DMS 273 treated with DMSO at 0.1 percent for 48 hours (cell line): ENCODE data around the gene LTN1.
A peak's percentile ranks its signal among the peaks of the same experiment; 100 is the strongest.
"Not testable (repeated sequence)": the region's sequence is repeated elsewhere in the genome, so short reads cannot be mapped to it uniquely, and the experiment has no call there.

Source experiments
- DNase-seq: peaks from one replicate; lab custom pipeline; 2025; lab: John Stamatoyannopoulos, UW

LTN1 gene, protein sequence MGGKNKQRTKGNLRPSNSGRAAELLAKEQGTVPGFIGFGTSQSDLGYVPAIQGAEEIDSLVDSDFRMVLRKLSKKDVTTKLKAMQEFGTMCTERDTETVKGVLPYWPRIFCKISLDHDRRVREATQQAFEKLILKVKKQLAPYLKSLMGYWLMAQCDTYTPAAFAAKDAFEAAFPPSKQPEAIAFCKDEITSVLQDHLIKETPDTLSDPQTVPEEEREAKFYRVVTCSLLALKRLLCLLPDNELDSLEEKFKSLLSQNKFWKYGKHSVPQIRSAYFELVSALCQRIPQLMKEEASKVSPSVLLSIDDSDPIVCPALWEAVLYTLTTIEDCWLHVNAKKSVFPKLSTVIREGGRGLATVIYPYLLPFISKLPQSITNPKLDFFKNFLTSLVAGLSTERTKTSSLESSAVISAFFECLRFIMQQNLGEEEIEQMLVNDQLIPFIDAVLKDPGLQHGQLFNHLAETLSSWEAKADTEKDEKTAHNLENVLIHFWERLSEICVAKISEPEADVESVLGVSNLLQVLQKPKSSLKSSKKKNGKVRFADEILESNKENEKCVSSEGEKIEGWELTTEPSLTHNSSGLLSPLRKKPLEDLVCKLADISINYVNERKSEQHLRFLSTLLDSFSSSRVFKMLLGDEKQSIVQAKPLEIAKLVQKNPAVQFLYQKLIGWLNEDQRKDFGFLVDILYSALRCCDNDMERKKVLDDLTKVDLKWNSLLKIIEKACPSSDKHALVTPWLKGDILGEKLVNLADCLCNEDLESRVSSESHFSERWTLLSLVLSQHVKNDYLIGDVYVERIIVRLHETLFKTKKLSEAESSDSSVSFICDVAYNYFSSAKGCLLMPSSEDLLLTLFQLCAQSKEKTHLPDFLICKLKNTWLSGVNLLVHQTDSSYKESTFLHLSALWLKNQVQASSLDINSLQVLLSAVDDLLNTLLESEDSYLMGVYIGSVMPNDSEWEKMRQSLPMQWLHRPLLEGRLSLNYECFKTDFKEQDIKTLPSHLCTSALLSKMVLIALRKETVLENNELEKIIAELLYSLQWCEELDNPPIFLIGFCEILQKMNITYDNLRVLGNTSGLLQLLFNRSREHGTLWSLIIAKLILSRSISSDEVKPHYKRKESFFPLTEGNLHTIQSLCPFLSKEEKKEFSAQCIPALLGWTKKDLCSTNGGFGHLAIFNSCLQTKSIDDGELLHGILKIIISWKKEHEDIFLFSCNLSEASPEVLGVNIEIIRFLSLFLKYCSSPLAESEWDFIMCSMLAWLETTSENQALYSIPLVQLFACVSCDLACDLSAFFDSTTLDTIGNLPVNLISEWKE (N-terminal part only)

DNA sequence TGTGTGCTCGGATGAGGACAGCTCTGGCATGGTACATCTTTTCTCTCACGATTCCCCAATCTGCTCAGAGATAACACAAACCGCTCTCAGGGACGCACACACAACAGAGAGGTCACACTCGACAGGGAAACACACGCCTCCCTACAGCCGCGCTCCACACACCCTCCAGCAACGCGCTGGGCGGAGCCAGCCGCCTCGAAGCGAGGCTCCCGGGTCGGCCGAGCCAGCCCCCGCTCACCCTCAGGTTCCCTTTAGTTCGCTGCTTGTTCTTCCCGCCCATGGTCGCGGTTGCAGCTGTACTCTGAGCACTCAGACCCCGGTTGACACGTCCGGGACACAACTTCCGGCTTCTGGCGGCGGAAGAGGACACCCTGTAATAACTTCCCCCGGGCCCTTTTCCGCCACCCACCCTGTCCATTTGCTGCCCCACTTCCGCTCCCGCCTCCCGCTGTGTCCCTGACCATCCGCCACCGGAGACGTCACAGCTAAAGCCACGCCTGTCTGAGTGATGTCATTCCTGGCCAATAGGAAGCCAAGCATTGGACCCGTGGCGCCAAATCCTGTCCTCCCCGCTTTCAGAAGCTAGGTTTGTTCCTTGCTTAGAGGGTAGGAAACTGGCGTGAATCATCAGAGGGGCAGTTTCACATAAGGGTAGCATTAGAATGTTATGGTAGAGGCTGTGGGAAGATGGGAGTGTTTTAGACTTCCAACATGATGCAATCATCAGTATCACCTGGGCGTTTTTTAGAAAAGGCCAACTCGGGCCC is at the start of gene LTN1:
Gene LTN1, minus strand, starts transcription at position 352 of the 767 bp plus-strand sequence. Its CDS starts 72 bp downstream, at position 280.
- peak; percentile 98 for DNase-seq

DNA sequence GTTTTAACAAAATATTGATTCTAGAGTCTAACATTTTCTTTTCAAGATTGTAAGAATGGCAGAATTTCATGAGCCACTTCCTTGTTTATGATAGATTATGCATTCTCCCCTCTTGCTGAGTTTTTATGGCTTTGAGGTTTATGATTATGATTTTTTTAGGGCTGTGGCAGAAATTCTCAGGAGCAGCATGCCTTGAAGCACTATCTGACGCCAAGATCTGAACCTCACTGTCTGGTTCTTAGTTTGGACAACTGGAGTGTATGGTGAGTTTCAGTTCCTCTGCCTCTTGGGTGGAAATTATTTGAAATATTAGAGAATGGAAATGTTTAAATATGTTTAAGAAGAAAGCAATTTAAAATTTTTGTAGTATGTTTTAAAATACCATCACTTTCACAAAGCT is 42.0 kb upstream of the LTN1 start:
- DNase-seq: no peak

DNA sequence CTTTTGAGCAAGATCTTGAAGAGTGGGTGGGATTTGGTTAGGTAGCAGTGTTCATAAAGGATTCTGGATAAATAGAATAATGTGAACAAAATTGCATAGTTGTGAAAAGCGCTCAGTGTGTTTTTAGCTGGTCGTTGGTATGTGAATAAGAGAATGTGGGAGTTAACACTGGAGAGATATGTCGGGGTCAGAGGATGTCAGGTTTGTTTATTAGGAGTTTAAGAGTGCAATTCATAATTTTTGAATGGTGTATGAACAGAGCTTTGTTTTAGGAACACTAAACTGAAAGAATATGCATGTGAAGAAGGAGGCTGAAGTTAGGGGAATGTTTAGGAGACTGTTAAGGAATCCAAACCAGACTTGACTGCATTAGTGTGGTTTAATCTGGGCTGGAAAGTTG is 41.2 kb upstream of the LTN1 start:
- no peak for DNase-seq

DNA sequence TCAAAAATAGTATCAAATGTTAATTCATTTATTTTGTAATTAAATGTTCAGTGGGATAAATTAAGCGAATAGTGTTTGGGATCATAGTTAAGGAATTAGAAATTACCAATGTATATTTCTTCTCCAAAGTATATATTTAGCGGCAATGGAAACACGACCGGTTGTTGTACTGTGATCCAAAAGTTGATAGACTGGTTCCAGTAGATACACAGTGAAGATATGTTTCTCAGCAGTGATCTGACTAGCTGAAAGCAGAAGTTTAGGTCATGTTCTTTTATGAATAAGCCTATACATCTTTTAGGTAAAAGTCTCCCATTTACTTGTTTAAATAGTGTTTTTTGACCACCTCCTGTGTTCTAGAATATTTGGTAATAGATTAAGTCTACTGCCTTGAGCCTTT is 40.6 kb upstream of the LTN1 start:
- DNase-seq: no peak

DNA sequence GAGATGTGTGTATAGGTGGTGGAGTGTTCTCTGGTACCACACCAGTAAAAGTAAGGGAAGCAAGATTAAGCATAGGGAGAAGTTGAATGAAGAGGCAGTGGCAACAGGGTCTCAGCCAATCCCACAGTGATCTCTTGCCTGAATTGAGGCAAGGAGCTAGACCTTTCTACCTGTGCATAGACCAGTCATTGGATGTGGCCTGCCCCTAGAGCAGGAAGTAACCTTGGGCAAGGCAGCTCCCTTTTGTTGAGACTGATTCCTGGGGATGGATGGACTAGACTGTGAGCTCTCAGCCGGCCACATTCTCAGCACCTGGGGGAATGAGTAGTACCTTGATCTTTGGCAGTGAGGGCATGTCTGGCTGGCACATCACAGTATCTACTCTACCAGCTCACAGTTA is 38.2 kb upstream of the LTN1 start:
- no peak for DNase-seq

DNA sequence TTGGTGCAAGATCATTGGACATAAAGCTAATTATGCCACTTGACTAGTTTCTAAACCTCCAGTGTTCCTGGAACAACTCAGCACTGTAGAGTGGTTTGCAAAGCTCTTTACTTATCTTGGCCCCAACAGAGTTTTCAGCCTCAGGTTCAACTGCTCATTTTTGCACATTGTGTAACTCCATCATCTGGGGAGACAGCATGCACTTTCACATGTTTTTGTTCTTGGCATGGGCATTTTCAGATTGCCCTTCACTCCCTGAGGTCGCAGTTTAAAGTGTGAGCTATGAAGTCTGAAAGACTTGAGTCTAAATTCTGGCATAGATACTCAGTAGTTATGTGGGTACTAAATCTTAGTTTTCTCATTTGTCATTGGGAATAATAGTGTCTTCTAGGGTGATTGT is 36.8 kb upstream of the LTN1 start:
- no peak for DNase-seq

DNA sequence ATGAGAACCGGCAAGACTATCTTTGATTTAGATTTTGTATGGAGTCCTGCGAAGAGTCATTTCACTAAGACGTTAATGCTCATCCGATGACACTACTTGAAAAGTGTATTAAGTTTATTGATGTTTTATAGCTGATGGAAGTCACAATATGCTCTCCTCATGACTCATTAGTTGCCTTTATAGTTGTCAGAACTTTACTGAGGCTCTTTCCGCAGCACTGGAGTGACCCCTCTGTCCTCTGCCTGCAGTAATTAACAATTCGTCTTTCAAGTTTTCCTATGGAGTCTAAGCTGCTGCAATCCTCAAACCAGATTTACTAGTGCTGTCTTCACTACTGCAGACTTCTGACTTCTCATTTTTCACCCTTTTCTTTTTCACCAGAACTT is 32.6 kb upstream of the LTN1 start:
- DNase-seq: no peak

DNA sequence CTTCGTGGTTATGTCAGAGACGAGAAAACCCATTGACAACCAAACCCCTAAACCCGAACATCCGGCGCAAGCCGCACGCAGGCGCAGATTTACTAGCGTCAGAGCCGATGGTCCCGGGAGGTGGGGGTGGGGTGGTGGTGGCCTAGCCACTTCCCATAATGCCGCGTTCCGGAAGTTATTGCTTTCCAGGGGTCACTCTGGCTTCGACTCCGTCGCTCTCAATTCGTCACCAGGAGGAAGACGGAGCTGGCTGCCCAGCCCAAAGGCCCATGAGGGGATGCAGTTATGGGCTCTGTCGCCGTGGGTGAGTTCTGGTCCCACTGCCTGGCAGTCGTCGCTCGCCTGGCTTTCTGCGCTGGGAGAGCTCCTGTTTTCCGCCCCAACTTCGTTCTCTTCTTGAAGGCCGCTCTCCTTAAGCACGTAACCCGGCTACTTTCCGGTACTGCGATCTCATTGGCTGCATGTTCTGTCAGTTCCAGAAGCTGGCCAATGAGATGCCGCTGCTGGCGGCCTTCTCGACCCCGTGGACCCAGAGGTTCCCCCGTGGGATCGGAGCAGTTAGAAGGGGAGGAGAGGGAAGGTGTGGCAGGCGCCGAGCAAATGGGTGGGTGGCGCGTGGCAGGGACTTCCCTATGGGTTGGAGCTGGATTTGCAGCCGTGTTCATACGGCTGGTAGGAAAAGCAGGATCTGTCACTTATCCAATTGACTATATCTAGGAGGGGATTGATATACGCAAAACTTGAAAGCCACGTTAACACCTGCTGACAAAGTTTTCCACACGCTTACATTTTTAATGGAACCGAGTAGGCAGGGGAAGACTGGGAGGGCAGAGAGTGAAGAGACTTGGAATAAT is 32.0 kb upstream of the LTN1 start, which contains the start of gene USP16:
Gene USP16, plus strand, starts transcription at position 195 of the 854 bp plus-strand sequence. CDS start 3,246 bp downstream, outside the sequence.
- peak; percentile 95 for DNase-seq

DNA sequence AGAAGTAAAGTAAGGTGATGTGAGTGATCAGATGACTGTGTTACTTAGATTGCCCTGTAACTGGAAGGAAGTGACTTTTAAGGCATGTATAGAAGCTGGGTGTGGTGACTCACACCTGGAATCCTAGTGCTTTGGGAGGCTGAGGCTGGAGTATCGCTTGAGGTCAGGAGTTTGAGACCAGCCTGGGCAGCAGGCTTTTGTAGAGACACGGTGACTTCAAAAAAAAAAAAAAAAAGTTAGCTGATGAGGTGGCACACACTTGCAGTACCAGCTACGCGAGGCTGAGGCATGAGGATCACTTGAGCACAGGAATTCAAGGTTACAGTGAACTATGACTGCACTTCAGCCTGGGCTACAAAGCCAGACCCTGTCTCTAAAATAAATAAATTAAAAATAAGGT is 29.5 kb upstream of the LTN1 start:
- no peak for DNase-seq

DNA sequence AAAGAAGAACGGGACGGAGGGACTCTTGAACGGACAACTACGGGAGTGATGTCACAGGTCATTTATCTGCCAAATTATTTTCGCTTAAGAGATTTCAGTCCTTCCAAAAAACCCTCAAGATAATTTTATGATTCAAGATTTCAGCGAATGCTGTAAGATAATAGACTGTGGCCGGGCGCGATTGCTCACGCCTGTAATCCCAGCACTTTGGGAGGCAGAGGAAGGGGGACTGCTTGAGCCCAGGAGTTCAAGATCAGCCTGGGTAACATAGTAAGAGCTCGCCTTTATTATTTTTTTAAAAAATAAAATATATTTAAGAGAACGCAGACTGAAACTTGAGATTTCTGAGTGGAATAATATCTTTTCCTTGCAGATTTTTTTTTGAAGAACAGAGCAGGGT is 25.9 kb upstream of the LTN1 start:
- DNase-seq: no peak

DNA sequence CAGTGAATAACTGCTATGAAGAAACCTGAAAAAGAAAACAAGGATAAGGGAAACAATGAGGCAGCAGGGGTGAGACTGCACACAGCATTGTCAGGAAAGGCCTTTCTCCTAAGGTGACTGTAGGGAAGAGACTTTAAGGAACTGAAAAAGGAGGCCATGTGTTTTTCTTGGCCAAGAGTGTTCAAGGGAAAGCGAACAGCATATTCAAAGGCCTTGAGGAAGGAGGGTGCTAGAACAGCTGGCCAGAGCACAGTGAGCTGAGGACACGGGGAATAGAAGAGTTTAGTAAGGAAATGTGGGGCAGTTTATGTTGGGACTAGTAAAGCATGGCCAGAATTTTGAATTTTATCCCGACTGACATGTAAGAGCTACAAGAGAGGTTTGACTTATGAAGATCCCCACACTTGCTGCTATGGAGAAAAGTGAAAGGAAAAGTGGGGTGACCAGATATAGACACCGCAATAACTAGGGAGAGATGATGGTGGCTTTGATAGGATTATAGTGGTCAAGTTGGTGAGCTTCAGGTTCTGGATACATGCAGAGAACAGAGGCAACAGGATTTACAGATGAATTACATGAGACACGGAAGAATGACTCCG is 25.1 kb upstream of the LTN1 start:
- DNase-seq: no peak

DNA sequence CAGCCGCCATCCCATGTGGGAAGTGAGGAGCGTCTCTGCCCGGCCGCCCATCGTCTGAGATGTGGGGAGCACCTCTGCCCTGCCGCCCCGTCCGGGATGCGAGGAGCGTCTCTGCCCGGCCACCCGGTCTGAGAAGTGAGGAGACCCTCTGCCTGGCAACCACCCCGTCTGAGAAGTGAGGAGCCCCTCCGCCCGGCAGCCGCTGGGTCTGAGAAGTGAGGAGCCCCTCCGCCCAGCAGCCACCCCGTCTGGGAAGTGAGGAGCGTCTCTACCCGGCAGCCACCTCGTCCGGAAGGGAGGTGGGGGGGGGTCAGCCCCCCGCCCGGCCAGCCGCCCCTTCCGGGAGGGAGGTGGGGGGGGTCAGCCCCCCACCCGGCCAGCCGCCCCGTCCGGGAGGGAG is 18.6 kb upstream of the LTN1 start:
- DNase-seq: not testable (repeated sequence)

DNA sequence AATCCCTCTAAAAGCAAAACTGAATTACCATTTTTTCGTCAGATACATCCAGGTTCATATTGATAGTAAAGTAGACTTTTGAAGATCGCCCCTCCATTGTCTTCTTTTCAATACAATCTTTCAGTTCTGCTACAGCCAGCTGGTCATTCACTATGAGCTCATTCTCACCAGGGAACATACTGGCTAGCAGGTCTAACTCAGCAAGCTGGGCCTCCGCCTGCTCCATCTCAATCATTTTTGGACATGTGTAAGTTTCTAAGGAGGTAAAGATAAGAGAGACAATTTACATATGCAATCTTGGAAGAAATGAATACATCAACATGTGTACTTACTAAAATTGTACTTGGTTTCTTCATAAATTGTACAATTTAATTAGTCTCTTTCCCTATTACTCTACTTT is 15.7 kb upstream of the LTN1 start:
- DNase-seq: no peak

DNA sequence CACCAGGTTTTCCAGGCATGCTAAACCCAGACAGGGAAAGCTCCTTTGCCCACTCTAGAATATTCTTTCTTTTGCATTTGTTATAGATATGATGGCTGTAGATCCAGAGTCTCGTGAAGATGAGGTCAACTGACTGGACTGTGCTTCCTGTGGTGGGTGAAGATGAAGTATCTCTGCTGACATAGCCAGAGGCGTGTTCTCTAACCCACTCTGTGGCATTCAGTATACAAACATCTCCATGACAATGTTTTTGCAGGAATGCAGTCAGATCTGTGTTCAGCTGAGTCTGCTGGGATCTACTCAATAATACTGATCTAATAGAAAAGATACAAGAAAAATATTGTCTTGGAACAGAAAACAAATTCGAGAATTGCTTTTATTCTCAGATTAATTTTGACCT is 15.1 kb upstream of the LTN1 start:
- DNase-seq: no peak

DNA sequence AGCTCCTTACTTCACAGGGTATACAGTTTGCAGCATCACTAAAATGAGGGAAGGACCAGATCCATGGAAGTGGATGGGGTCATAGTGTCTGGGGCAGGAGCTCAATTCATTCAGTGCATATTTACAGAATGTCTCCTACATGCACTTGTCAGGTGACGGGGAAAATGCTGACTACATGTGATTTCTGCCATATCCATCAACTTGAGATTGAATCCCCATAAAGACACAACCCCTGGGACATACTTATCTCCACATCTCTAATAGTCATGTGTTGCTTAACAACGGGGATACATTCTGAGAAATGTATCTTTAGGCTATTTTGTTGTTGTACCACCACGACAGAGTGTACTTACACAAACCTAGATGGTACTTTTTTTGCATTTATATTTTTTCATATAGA is 14.5 kb upstream of the LTN1 start:
- DNase-seq: no peak

DNA sequence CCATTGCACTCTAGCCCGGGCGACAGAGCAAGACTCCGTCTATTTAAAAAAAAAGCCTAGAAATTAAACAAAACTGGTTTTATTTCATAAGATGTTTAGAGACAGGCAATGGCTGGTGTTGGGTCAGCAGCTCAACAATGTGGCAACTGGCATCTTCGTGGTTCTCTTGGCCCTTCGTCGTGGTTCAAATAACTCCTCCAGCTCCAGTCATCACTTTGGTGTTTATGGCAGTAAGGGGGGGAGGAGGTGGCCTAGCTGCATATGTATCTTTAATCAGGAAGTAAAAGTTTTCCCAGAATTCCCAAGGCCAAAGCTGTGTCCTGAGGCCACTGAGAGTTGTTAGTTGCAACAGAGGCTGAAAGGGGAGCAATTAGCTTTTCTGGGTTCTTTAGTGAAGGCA is 13.0 kb upstream of the LTN1 start:
- no peak for DNase-seq

DNA sequence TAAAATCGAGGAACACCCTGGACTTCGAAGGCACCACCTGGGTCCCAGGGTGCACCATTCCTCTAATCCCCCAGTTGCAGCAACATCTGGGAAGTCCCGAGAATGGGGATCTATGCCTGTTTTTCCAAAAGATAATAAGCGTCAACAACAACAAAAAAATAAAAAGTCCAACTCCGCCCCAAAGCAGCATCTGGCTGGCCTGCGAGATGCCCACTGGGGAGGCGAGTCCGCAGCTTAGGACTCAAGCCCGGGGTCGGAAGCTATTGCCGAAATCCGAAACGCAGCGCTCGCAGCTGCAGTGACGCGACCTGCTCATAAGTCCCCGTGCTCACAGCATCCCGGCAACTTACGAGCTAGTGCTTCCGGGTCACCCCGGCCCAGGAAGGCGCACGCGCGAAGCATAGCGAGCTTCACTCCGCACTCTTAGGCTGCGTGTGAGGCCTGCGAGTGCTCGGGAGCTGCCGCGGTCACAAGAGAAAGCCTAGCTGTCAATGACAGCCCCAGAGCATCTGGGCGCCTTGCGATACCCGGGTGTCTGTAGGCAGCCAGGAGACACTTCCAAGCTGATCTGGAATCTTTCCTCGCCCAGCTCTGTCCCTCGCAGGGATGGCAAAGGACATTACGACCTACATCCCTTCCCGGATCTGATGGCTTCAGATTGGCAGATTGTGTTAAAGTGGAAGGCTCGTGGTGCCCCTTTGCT is 9.9 kb upstream of the LTN1 start:
- peak; percentile 60 for DNase-seq

DNA sequence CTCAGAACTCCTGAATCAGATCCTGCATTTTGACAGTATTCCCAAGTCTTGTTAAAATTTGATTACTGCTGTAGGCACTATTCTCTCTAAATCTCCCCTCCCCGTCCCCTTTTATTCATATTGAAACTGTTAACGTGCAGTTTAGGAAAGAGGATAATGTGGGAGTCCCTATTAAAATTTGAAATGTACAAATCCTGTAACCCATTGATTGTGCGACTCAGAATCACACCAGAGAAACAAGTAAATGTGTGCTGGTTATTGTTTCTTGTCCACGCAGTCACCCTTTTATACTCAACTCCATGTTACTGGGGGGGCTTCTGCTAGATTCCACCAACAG is 584 bp upstream of the LTN1 start:
- DNase-seq: no peak

DNA sequence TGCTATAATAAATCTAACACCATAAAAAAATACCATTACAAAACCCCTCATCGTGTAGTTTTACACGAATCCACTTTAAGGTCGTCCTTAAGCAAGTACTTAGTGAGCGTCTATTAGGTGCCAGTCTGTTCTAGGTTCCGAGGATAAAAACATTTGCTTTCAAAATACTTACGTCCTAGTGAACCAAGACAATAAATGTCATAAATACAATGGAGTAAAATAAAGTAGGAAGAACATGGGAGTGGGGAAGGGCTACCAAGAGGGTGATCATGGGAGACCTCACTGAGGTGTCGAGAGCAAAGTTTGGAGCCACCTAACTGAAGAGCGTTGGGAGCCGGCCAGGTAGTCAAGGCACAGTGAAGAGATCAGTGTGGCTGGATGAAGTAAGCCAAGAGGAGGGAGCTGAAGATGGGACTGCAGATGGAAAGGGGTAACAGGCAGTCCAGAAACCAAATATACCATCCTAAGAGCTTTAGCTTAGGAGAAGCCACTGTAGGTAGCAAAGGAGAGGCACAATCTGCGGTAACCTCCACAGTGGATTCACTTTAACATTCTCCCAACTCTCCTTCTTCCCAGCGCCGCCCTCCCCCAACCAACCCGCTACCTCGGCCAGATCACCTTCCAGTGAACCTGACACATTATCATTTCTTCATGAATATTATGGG is 684 bp downstream of the LTN1 start:
- no peak for DNase-seq
